GM12874 (cell line): ENCODE measurements around the gene PODN.

ENCODE experiments used
- CTCF ChIP-seq: IDR thresholded peaks from 2 replicates; pipeline ENCODE4 v1.5.1; 2011; ENCODE audit warnings: low read depth, mild to moderate bottlenecking, control low read depth, low read length, moderate library complexity; ENCODE audit not compliant: insufficient read depth

The PODN gene

GRCh38 chr1:53133261-53134041 is 71.4 kb downstream of the PODN start:
- TF ChIP-seq CTCF = no peak

- no peak for TF ChIP-seq CTCF
Measured at GRCh38 chr1:53134042-53134485, 72.1 kb downstream of the PODN start.
